Activated CD8-positive, alpha-beta T cell treated with anti-CD3 and anti-CD28 coated beads, Interleukin-2, amount 10 ng/mL, durations not matched to agents 7 days and 5 days (primary cell): ENCODE measurements around the gene HINFP. TPM values are rescaled to one million over a fixed set of nuclear protein-coding genes. Genes with fewer than 3 reads are reported as not detected.
A peak's percentile ranks its signal among the peaks of the same experiment; 100 is the strongest.

Experiments used
- ATAC-seq: fragments of 150-1000 bp; cut with Tn5 transposase; one replicate; pipeline ENCODE4 v1.10.0; 2021; ENCODE audit warnings: moderate library complexity
- CTCF ChIA-PET: fragments of 350-600 bp; sonication (Branson Sonifier 250); formaldehyde crosslinking; loops from one replicate; lab custom pipeline; 2021; ENCODE audit warnings: antibody characterized with exemption; lab: Charles Lee
- POLR2A ChIA-PET: fragments of 350-600 bp; sonication (Branson Sonifier 250); formaldehyde crosslinking; loops from one replicate; lab custom pipeline; 2021; ENCODE audit warnings: antibody characterized with exemption; lab: Charles Lee
- DNase-seq: peaks from one replicate; pipeline ENCODE4 v3.0.0-alpha.2; 2020
- H3K27ac Mint-ChIP-seq: one replicate; pipeline ENCODE4 v1.8.0; 2021; ENCODE audit warnings: mild to moderate bottlenecking, mixed read lengths
- H3K27me3 Mint-ChIP-seq: one replicate; pipeline ENCODE4 v1.8.0; 2021; ENCODE audit warnings: low read depth, mixed read lengths
- H3K36me3 Mint-ChIP-seq: one replicate; pipeline ENCODE4 v1.8.0; 2021; ENCODE audit warnings: low read depth, mixed read lengths
- H3K4me1 Mint-ChIP-seq: one replicate; pipeline ENCODE4 v1.8.0; 2021; ENCODE audit warnings: low read depth, mixed read lengths
- H3K4me3 Mint-ChIP-seq: one replicate; pipeline ENCODE4 v1.8.0; 2021; ENCODE audit warnings: mild to moderate bottlenecking, mixed read lengths
- H3K9me3 Mint-ChIP-seq: one replicate; pipeline ENCODE4 v1.8.0; 2022; ENCODE audit warnings: mixed read lengths; ENCODE audit not compliant: insufficient read depth
- total RNA-seq, 2 experiments: library from RNA; stranded (reverse); gene quantifications; one replicate each; pipeline ENCODE4 v1.2.3, GENCODE V29; 2021

The HINFP gene
- total RNA-seq, 2 experiments from 2014 or later = 36.1 to 40.9 TPM

DNA sequence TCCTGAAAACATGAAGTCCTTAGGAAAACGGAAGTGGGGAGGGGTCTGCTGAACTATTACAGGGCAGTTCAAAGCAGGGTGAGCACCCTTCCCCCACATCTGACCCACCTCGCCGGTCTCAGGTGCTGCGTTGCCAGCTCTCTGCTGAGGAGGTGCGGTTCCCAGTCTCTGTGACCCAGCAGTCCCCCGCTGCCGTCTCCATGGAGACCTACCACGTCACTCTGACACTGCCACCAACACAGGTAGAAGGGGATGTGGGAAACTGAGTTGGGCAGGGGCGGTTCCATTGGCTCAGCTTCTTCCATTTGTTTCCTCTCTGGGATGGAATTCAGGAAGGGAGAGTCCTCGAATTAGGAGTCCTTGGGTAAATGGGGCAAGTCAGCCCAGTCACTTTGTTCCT lies 10.9 kb upstream of the HINFP start:
- H3K4me1 Mint-ChIP-seq = peaks cover 58% of the 10 kb centered on the region
- H3K27me3 Mint-ChIP-seq = no peaks in the 10 kb centered on the region
- ATAC-seq = no peak
- no peaks in the 10 kb centered on the region for H3K9me3 Mint-ChIP-seq
- peak overlapping the region; percentile 47 for H3K27ac Mint-ChIP-seq
- POLR2A ChIA-PET = interaction anchor here (8.5 kb wide), 1 partner anchor 16 kb away, joined by 96 read pairs; a partner anchor contains a TSS
- peaks cover 64% of the 10 kb centered on the region for H3K36me3 Mint-ChIP-seq
- no peak overlapping the region for H3K4me3 Mint-ChIP-seq
- DNase-seq = no peak
- CTCF ChIA-PET = no interaction called here

DNA sequence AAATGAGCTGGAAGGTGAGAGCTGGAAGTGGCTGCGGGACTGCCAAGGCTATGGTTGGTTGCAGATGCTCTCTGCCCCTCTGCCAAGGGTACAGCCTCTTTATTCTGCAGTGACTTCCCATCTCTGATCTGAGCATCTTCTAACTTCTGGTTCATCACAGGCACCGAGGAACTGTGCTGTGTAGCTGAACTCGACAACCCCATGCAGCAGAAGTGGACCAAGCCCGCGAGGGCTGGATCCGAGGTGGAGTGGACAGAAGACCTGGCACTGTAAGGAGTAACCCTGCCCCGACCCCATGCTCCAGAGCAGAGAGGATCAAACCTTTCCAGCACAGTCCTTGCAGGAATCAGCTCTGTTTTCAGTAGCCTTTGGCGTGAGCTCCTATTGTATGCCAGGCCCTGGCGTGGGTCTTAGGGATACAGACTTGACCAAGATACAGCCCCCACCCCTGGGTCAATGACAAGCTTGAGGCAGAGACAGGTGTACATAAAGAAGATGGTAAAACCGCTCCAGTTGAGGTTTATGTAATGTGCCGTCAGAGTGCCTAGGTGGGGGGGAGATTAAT lies 9.9 kb upstream of the HINFP start:
- Mint-ChIP-seq H3K36me3 (peaks cover 72% of the 10 kb centered on the region), H3K9me3 (no peaks in the 10 kb centered on the region), H3K27me3 (no peaks in the 10 kb centered on the region), H3K27ac (no peak overlapping the region), H3K4me1 (peaks cover 57% of the 10 kb centered on the region), H3K4me3 (no peak overlapping the region)
- CTCF ChIA-PET = interaction anchor here (0.9 kb wide), 1 partner anchor 9 kb away, joined by 3 read pairs; no protein-coding TSS in a partner anchor
- ATAC-seq (no peak), DNase-seq (no peak)
- POLR2A ChIA-PET = interaction anchor here (1.9 to 8.5 kb wide), 2 partner anchors 9 to 17 kb away, joined by 6 to 96 read pairs; partner anchors contain the start of gene DPAGT1

DNA sequence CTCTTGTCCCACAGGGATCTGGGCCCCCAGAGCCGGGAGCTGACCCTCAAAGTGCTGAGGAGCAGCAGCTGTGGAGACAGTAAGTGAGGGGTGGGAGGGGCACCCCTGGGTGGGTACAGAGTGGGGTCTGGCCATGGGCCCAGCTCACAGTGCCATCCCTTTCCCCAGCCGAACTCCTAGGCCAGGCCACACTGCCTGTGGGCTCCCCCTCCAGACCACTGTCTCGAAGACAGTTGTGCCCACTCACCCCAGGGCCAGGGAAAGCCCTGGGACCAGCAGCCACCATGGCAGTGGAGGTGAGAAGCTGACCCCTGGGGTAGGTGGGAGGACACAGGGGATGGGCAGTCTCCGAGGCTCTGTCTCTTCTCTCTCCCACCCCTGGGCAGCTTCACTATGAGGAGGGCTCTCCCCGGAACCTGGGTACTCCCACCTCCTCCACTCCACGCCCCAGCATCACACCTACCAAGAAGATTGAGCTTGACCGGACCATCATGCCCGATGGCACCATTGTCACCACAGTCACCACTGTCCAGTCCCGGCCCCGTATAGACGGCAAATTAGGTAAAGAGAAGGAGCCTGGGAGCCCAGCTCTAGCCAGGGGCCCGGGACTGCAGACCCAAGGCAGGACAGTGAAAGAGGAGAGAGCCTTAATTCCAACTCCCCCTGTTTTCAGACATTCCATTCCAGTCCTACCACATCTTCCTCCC lies 8.9 kb upstream of the HINFP start:
- H3K4me3 Mint-ChIP-seq = no peak overlapping the region
- POLR2A ChIA-PET = interaction anchor here (1.9 to 8.5 kb wide), 2 partner anchors 10 to 18 kb away, joined by 6 to 96 read pairs; partner anchors contain the start of gene DPAGT1
- no peaks in the 10 kb centered on the region for H3K9me3 Mint-ChIP-seq
- H3K36me3 Mint-ChIP-seq = peaks cover 83% of the 10 kb centered on the region
- no peak for DNase-seq
- no peak for ATAC-seq
- H3K27ac Mint-ChIP-seq = no peak overlapping the region
- no peaks in the 10 kb centered on the region for H3K27me3 Mint-ChIP-seq
- CTCF ChIA-PET = interaction anchor here (0.9 kb wide), 1 partner anchor 10 kb away, joined by 3 read pairs; no protein-coding TSS in a partner anchor
- peaks cover 62% of the 10 kb centered on the region for H3K4me1 Mint-ChIP-seq

DNA sequence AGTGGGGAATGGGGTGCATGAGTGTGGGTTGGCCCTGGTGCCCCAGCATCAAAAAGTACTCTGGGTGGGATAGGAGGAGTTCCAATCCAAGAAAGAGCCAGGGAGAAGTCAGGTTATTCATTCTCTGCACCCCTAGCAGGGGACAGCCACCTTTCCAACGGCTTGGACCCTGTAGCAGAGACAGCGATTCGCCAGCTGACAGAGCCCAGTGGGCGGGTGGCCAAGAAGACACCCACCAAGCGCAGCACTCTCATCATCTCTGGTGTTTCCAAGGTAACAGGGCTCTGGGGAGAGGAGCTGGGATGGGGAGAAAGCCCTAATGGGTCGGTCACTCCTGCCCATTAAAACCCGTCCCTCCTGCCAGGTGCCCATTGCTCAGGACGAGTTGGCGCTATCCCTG lies 7.7 kb upstream of the HINFP start:
- peaks cover 57% of the 10 kb centered on the region for H3K4me1 Mint-ChIP-seq
- H3K9me3 Mint-ChIP-seq = no peaks in the 10 kb centered on the region
- POLR2A ChIA-PET = no interaction called here
- no peaks in the 10 kb centered on the region for H3K27me3 Mint-ChIP-seq
- H3K36me3 Mint-ChIP-seq = peaks cover 87% of the 10 kb centered on the region
- H3K27ac Mint-ChIP-seq = peak overlapping the region; percentile 37
- DNase-seq (no peak), ATAC-seq (no peak)
- no peak overlapping the region for H3K4me3 Mint-ChIP-seq
- CTCF ChIA-PET = no interaction called here

DNA sequence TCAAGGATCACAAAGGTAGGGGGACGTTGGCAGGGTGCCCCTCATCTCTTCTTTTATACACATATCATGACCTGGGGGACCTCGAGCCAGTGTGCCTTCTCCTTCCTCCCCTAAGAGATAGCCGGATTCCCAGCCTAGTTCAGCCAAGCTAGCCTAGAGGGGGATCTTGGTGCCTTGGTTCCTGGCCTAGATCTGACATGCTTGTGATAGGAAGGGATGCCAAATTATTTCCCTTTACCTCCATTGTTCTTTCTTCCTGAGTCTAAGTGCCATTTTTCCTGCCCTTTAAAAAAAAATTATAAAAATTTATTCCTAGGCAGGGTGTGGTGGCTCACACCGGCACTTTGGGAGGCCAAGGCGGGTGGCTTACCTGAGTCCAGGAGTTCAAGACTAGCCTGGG lies 7.0 kb upstream of the HINFP start:
- Mint-ChIP-seq H3K4me3 (no peak overlapping the region), H3K9me3 (no peaks in the 10 kb centered on the region), H3K27me3 (no peaks in the 10 kb centered on the region), H3K36me3 (peaks cover 81% of the 10 kb centered on the region), H3K4me1 (peaks cover 51% of the 10 kb centered on the region), H3K27ac (peak overlapping the region; percentile 97)
- ChIA-PET CTCF (interaction anchor here (1.3 to 1.9 kb wide), 2 partner anchors 12 to 55 kb away, joined by 4 read pairs; partner anchors contain the start of genes DPAGT1 and NLRX1), POLR2A (interaction anchor here (0.7 to 1.9 kb wide), 3 partner anchors 7 to 21 kb away, joined by 3 to 8 read pairs (median 8); partner anchors contain the start of genes C2CD2L and DPAGT1)
- DNase-seq (no peak), ATAC-seq (no peak)

DNA sequence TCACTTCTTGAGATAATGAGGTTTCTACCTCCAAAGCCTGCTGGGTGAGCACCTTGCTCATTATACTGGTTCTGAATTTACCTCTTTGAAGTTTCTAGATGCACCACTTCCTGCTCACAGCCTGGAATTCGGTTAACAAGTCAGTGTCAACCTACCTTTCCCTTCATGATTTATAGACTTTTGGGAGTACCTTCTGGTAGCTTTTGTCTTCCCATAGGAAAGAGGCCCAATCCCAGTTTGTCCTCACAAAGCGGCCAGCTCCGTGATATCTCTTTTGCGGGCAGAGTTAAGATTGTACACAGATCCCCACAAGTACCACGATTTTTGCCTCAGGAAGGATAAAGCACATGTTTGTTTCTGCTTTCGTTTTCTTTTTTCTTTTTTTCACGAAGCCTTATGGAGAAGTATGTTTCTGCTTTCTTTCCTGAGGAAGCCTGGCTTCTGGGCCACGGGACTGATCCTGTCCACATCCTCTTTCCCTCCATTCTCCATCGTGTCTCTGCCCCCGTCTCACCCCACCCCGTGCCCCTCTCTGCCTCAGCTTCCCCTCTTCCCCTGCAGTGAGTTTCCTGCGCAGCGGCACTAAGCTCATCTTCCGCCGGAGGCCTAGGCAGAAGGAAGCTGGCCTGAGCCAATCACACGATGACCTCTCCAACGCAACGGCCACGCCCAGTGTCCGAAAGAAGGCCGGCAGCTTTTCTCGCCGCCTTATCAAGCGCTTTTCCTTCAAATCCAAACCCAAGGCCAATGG lies 5.7 kb upstream of the HINFP start:
- DNase-seq (peak; percentile 59), ATAC-seq (peak; percentile 75)
- Mint-ChIP-seq H3K9me3 (no peaks in the 10 kb centered on the region), H3K4me3 (peak overlapping the region; percentile 71), H3K27ac (peak overlapping the region; percentile 97), H3K4me1 (peaks cover 46% of the 10 kb centered on the region), H3K36me3 (peaks cover 68% of the 10 kb centered on the region), H3K27me3 (no peaks in the 10 kb centered on the region)
- ChIA-PET CTCF (interaction anchor here (0.7 to 1.9 kb wide), 7 partner anchors 9 to 205 kb away, joined by 3 to 6 read pairs (median 4); partner anchors contain the start of genes C2CD2L, DPAGT1, HMBS and NLRX1), POLR2A (interaction anchor here (0.9 to 1.9 kb wide), 6 partner anchors 9 to 21 kb away, joined by 3 to 14 read pairs (median 6); partner anchors contain the start of genes C2CD2L and DPAGT1)

DNA sequence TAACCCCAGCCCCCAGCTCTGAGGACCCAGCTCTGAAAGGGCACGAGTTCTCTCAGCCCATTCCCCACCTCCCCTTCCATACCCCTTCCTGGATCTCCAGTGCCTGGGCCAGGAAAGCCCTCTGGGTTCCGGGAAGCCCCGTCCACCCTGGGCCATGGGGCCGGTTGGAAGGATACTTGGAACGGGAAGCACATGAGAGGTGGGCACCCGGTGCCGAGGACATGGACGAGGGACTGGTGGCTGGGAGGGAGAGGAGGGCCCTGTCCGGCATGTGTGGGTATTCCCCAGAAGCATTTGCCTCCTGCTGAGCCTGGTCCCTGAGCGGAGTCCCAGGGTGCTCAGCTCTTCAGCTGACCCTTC lies 5.2 kb upstream of the HINFP start:
- H3K4me3 Mint-ChIP-seq = peak overlapping the region; percentile 71
- ChIA-PET POLR2A (interaction anchor here (0.9 to 1.9 kb wide), 5 partner anchors 9 to 22 kb away, joined by 3 to 14 read pairs (median 4); partner anchors contain the start of gene C2CD2L), CTCF (interaction anchor here (0.7 to 1.9 kb wide), 6 partner anchors 9 to 205 kb away, joined by 3 to 6 read pairs (median 4); partner anchors contain the start of genes C2CD2L, HMBS, NLRX1 and VPS11)
- ATAC-seq = no peak
- H3K36me3 Mint-ChIP-seq = peaks cover 62% of the 10 kb centered on the region
- no peak for DNase-seq
- H3K9me3 Mint-ChIP-seq = no peaks in the 10 kb centered on the region
- peaks cover 50% of the 10 kb centered on the region for H3K4me1 Mint-ChIP-seq
- H3K27me3 Mint-ChIP-seq = no peaks in the 10 kb centered on the region
- H3K27ac Mint-ChIP-seq = peak overlapping the region; percentile 97

DNA sequence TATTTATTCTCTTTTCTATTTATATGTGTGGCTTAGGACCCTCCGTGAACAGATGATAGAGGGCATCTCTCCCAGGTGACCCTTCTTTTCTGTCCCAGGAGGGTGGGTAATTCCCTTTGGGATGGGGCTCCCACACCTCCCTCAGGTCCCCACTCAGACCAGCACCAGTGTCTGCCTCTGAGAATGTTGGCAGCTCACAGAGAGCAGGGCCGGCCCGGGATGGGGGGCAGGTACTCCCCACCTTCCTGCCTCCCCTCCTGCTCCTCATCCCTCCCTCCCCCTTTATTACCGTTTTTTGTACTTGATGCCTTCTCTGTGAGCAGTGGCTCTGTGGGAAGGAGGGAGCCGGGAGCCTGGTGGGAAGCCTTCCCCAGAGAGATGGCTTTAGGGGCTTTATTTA lies 4.8 kb upstream of the HINFP start:
- Mint-ChIP-seq H3K27me3 (no peaks in the 10 kb centered on the region), H3K36me3 (peaks cover 59% of the 10 kb centered on the region), H3K27ac (peak overlapping the region; percentile 97), H3K9me3 (no peaks in the 10 kb centered on the region), H3K4me3 (peak overlapping the region; percentile 38), H3K4me1 (peaks cover 50% of the 10 kb centered on the region)
- ChIA-PET CTCF (interaction anchor here (0.7 to 1.4 kb wide), 2 partner anchors 14 to 32 kb away, joined by 3 to 4 read pairs; partner anchors contain the start of gene HMBS), POLR2A (interaction anchor here (0.9 kb wide), 1 partner anchor 14 kb away, joined by 3 read pairs; no protein-coding TSS in a partner anchor)
- no peak for ATAC-seq
- DNase-seq = no peak

DNA sequence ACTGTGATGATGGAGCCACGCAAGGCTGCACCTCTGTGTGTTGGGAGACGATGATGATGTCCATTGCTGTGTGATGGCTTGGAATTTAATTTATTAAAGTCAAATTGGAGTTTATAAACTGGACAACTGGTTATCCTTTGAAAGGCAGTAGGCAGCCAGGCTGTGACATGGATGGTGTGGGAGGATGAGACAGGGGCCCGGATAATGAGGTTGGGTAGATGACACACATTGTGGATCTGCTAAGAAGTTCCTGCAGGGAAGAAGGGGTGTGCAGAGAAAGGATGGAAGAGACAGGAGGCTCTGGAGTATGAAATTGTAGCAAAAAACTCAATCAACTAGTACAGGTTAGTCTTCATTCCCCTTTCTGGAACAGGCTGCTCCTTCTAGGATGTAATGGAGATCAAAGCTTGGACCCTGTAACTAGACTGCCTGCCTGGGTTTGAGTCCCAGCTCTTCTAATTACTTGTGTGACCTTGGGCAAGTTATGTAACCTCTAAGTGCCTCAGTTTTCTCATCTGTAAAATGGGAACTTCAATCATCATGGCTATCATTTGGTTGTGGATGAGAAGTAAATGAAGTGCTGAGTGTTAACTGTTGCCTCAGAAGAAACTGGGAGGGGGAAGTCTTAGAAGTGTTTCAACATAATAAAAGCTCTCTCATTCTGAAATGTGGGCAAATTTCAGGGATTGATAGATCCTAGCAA lies 4.2 kb upstream of the HINFP start:
- no peak for ATAC-seq
- ChIA-PET POLR2A (interaction anchor here (0.8 to 1.9 kb wide), 3 partner anchors 8 to 14 kb away, joined by 3 to 6 read pairs (median 3); partner anchors contain the start of gene C2CD2L), CTCF (interaction anchor here (1.5 to 2.2 kb wide), 3 partner anchors 8 to 89 kb away, joined by 4 to 6 read pairs (median 5); partner anchors contain the start of gene CBL)
- Mint-ChIP-seq H3K36me3 (peaks cover 53% of the 10 kb centered on the region), H3K27me3 (no peaks in the 10 kb centered on the region), H3K9me3 (no peaks in the 10 kb centered on the region), H3K4me3 (no peak overlapping the region), H3K4me1 (peaks cover 52% of the 10 kb centered on the region), H3K27ac (peak overlapping the region; percentile 97)
- DNase-seq = no peak

DNA sequence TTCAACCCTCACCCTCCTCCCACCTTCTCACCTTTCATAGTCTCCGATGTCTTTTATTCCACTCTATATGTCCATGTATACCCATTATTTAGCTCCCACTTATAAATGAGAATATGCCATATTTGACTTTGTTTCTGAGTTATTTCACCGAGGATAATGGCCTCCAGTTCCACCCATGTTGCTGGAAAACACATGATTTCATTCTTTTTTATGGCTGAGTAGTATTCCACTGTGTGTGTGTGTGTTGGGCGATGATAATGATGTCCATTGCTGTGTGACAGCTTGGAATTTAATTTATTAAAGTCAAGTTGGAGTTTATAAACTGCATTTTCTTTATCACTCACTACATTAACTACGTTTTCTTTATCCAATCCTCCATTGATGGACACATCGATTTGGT lies 3.2 kb upstream of the HINFP start:
- CTCF ChIA-PET = interaction anchor here (0.9 to 2.2 kb wide), 4 partner anchors 9 to 148 kb away, joined by 4 to 6 read pairs (median 5); partner anchors contain the start of gene CBL
- Mint-ChIP-seq H3K9me3 (no peaks in the 10 kb centered on the region), H3K27ac (no peak overlapping the region), H3K36me3 (peaks cover 46% of the 10 kb centered on the region), H3K4me3 (no peak overlapping the region), H3K4me1 (peaks cover 57% of the 10 kb centered on the region), H3K27me3 (no peaks in the 10 kb centered on the region)
- POLR2A ChIA-PET = interaction anchor here (0.8 to 1.9 kb wide), 4 partner anchors 9 to 538 kb away, joined by 3 to 6 read pairs (median 4); partner anchors contain the start of gene C2CD2L
- DNase-seq (no peak), ATAC-seq (no peak)
